NCI-H748 (cell line): ENCODE results near the gene TRIM41.
"Not testable (repeated sequence)": the region's sequence is repeated elsewhere in the genome, so short reads cannot be mapped to it uniquely, and the experiment has no call there.

ENCODE experiments used
- DNase-seq: peaks from one replicate; lab custom pipeline; 2025; ENCODE audit not compliant: unreplicated experiment; lab: John Stamatoyannopoulos, UW

TRIM41 gene

DNA sequence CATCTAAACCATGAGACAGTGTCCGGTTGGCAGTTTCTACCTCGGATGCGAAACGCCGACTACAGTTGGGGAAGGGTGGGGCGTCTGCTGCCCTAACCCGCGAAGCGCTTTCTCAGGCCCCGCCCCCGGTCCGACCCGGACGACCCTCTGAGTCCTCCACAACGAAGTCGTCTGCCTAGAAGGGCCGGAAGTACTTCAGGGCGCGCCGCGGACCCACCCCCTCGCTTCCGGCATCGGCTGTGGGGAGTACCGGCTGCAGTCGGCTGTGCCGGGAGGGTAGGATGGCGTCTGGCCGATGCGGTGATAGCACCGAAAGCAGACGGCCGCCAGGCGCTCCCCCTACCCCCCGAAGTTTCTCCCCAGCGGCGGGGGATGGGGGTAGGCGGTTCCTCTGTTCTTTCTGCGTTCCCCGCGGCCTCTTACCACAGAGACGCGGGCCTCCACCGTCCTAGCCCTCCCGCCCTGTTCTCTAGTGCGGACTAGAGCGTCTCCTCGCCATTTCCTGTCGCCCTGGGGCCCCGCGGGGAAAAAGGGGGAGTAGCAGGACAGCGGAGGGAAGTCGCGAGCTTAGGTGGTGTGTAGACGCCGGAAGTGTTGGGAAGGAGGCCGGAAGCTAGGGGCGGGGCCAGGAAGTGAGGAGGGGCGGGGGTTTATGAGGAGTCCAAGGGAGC lies at the start of gene TRIM41:
TRIM41 (plus strand) TSS at position 224 of the 671 bp plus-strand sequence. CDS start 719 bp downstream, outside the sequence.
- DNase-seq = no peak

DNA sequence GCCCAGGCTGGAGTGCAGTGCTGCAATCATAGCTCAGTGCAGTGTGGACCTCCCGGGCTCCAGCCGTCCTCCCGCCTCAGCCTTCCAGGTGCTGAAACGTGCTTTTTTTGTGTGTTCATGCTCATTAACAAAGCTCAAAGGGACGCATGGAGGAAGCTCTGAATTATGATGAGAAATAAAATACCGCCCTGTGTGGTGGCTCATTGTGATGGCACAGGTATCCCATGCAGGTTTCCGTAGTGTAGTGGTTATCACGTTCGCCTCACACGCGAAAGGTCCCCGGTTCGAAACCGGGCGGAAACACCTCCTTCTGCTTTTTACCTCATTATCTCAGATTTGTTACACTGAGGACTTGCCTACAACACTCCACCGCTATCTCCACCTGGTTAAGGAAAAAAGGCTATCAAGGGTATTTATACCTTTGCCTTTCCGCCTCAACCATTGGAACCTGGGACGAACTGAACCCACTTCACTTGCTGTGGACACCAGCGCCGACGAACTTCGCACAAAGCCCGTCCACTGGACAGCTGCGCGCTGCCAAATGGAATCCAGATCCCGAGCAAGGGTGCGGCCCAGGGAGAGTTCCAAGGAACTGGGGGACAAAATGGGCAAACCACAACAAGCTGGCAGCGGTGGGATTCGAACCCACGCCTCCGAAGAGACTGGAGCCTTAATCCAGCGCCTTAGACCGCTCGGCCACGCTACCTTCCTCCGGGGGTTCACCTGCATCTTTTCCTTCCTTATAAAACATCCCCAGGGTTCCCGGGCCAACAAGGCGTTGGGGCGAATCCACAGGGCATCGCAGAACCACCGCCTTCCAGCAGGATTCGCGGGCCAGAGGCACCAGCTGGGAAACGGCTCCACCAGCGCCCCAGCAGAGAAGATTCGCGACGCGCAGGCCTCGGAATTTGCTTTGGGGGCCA lies 49.4 kb upstream of the TRIM41 start:
- no peak for DNase-seq

GRCh38 chr5:181176254-181176952 lies 46.7 kb upstream of the TRIM41 start:
- DNase-seq = no peak

DNA sequence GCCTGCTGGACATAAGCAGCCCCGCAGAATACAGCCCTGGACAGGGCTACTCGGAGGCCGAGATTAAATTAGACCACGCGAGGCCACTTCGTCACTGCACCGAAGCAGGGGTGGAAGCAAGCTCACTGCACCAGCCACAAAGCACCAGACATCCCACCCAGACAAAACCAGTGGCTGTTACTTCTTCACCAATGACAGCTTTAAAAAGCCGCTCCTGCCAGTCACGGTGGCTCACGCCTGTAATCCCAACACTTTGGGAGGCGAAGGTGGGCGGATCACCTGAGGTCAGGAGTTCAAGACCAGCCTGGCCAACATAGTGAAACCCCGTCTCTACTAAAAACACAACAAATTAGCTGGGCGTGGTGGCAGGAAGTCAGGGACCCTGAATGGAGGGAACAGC lies 45.5 kb upstream of the TRIM41 start:
- not testable (repeated sequence) for DNase-seq

DNA sequence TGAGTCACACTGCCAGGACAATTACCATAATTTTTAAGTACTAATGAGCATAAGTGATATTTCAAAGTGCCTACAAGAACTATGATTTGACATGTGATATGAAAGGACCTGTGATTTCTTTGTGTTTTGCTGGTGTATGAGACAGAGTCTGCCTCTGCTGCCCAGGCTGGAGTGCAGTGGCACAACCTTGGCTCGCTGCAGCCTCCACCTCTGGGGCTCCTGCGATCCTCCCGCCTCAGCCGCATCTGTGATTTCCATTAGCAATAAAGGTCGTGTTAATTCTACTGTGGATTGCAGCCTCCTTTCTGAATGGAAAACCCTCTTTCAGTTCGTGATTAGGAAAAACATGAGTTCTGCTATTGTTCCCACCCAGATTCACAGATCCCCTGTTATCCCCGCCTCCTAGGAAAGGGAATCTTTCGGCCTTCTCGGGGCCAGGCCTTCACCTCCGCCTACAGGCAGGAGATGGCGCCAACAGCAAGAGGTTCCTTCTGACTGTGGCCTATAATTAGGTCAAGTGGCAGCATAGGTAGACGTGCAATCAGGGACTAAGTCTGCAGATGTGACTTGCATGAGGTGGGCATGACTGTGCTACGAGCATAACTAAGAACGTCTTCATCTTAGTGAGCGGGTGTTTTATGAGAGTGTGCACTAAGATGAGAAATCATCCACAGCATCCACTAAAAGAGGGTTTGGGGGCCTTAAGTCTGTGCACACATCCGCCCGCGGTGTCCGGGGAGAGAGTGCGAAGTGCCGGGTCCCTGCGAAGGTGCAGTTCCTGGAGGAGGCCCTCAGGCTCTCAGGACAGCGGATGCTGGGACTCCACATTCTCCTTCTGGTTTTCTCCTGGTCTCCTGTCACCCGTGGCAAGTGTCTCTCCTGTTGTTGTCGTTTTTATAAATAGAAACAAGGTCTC lies 41.2 kb upstream of the TRIM41 start:
- no peak for DNase-seq

DNA sequence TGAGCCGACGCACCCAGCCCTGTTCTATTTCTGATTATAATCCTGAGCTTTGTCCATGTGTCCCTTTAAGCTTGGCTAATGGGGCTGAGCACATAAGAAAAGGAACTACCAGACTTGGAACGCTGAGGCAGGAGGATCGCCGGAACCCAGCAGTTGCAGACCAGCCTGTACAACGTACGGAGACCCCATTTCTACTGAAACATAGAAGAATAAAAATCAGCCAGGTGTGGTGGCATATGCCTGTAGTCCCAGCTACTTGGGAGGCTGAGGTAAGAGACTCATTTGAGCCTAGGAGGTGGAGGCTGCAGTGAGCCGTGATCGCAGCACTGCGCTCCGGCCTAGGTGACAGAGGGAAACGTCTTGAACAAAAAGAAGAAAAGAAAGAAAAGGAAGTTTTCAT lies 40.4 kb upstream of the TRIM41 start:
- DNase-seq = no peak

DNA sequence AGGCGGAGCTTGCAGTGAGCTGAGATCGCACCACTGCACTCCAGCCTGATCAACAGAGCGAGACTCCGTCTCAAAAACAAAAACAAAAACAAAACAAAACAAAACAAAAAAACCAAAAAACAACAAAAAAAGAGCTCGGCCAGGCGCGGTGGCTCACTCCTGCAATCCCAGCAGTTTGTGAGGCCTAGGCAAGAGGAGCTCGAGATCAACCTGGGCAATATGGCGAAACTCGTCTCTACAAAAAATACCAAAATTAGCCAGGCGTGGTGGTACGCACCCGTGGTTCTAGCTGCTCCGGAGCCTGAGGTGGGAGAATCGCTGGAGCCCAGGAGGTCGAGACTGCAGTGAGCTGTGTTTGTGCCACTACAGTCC lies 38.2 kb upstream of the TRIM41 start:
- DNase-seq = no peak

DNA sequence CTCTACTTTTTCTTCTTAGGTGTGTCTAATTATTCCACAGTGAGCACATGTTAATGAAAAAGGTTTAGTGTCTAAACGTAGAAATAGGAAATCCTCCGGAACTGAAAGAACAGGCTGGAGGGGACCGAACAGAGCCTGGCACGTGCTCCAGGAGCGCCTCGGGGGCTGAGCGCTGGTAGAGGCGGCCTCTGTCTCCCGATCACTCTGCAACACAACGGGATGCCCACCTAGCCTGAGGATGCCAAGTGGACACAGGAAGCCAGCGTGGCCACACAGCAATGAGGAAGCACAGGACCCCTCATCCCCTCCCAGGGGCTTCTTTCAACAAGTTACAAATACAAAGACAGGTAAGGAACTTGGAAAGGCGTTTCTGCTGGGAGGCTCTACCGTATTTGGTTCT lies 37.5 kb upstream of the TRIM41 start:
- DNase-seq = no peak

GRCh38 chr5:181186022-181186421 lies 37.1 kb upstream of the TRIM41 start:
- no peak for DNase-seq

GRCh38 chr5:181186986-181187499 lies 36.0 kb upstream of the TRIM41 start:
- no peak for DNase-seq

DNA sequence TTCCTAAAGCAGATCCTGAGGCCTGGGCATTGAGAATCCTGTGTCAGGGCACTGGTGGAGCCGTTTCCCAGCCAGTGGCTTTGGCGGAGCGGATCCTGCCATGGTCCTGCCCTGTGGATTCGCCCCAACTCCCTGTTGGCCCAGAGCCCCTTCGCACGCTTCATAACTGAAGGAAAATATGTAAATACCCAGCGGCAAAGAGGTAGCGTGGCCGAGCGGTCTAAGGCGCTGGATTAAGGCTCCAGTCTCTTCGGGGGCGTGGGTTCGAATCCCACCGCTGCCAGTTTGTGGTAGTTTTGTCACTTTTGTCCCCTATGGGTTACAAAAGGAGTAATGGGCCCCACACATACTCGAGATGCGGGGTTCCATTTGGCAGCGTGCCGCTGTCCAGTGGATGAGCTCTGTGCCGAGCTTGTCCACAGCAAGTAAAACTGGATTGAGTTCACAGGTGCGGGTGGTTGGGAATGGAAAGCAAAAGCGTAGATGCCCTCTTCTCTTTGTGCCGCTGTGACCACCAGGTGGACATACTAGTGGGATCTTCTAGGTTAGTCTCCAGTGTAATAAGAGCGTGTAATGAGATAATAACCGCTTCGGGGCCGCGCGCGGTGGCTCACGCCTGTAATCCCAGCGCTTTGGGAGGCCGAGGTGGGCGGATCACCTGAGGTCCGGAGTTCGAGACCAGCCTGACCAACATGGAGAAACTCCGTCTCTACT lies 35.4 kb upstream of the TRIM41 start:
- no peak for DNase-seq

DNA sequence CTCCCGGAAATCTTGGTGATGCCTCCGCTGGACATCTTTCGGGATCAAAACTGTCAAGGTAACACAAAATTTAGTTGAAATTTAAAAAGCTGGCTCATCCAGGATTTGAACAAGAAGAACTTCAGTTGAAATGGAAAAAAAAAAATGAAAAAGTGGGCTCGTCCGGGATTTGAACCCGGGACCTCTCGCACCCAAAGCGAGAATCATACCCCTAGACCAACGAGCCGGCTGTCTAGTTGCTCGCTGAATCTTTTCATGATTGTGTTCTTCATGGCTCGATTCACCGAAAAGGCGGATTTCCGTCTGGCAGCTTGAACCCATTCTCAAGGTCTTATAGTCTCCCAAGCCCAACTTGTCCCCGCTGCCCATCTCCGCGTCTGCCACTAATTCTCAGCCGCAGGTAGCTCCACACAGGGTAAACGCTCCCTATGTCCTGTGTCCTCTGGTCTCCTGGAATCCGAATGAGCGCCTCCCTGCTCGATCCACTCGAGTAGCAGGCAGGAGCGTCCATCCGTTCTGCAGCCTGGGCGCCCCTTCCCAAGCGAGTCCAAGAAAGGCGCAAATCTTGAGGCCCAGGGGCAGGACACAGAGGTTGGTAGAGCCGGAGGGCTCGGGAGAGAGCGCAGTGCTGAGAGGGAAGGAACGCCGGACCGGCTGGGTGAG lies 34.2 kb upstream of the TRIM41 start:
- no peak for DNase-seq

GRCh38 chr5:181189363-181189961 lies 33.6 kb upstream of the TRIM41 start:
- no peak for DNase-seq

DNA sequence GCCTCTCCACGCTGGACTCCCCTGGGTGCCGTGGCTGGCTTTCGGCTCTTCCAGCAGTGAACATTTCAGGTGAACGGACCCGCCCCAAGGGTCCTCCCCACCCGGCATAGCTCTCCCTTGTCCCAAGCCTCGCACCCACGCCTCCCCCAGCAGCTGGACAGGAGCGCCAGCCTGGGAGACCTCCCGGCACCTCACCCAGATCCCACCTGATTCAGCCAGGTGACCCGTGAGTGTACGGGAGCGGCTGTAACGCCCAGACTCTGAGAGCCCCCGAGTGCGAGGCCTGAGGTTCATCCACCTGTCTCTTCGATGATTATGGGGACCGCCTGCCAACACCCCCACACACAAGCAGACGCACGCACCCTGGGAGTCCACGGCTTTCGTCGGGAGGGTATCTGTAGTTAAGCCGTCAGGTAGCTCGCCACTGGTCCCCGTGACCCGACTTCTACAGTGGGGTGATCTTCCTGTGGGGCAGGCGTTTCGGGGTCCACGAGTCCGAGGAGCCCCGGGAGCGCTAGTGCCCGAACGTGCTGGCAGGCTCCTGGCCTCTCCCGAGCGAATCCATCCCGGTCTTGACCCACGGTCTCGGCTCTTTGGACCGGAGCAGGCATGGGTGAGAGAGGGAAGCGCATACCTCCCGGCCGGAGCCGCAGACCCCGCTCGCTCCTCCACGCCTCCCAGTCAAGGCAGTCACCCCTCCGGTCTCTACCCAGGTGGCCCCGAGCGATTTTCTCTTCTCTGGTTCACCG lies 32.9 kb upstream of the TRIM41 start:
- no peak for DNase-seq

GRCh38 chr5:181190711-181191525 lies 32.2 kb upstream of the TRIM41 start:
- no peak for DNase-seq

- DNase-seq = no peak
These were observed 31.4 kb upstream of the TRIM41 start for GRCh38 chr5:181191526-181192336.
